ENCODE results near the gene RYR2.
"Not testable (repeated sequence)": the region's sequence is repeated elsewhere in the genome, so short reads cannot be mapped to it uniquely, and the experiment has no call there.

Gene RYR2

DNA sequence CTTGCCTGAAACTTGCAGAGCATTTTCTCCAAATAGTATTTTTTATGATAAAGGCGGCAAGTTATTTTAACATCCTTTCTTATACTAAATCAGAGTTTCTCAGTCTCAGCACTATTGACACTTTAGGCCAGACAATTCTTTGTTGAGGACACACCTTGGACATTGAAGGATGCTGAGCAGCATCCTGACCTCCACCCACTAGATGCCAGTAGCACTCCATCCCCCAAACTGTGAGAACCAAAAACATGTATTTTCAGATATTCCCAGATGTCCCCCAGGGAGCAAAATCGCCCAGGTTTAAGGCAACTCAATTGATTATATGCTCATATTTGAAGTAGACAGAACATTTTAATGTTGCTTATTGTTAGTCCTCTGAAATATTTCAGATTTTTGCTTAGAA, 549.4 kb downstream of the RYR2 start:
- DNase-seq: no peak

GRCh38 chr1:237603036-237603568, 561.1 kb downstream of the RYR2 start:
- not testable (repeated sequence) for DNase-seq

- DNase-seq: no peak
Measured at GRCh38 chr1:237608433-237608832, 566.4 kb downstream of the RYR2 start.

DNA sequence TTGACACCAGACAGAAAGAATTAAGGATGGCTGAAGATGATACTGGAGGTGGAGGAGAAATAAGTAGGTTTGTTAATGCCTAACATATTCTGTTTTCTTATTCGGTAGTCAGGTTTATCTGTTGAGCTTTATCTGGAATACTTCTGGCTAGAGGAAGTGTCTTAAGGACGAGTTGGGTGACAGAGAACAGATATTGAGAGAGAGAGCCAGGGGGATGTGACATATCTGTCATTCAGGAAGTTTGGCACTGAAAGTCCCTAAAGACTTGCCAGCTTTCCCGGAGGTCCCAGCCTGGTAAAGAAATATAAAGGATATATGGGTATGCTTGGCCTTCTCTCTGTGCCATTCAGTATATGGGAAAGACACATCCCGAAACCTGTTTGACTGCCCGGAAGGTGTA, 568.2 kb downstream of the RYR2 start:
- no peak for DNase-seq

DNA sequence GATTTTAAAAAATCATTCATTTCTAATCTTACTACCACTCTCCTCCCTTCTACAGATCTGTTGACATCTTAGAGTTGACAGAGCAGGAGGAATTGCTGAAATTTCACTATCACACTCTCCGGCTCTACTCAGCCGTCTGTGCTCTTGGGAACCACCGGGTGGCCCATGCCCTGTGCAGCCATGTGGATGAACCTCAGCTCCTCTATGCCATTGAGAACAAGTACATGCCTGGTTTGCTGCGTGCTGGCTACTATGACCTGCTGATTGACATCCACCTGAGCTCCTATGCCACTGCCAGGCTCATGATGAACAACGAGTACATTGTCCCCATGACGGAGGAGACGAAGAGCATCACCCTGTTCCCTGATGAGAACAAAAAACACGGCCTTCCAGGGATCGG, 572.0 kb downstream of the RYR2 start:
- DNase-seq: no peak

DNA sequence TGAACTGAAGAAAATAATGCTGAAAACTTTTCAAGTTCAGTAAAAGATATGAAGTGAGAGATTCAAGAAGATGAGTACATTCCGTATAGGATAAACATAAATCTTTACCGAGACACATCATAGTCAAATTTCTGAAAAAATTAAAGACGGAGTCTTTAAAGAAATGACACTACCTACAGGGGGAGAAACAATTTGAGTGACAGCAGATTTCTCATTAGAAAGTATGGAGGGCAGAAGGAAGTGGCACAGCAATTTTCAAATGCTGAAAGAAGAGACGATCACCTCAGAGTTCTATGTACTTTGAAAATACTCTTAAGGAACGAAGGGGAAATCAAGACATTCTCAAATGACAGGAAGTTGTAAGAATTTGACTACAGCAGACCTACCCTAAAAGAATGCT, 577.6 kb downstream of the RYR2 start:
- DNase-seq: no peak

- no peak for DNase-seq
Measured at GRCh38 chr1:237634922-237635321, 592.9 kb downstream of the RYR2 start.

DNA sequence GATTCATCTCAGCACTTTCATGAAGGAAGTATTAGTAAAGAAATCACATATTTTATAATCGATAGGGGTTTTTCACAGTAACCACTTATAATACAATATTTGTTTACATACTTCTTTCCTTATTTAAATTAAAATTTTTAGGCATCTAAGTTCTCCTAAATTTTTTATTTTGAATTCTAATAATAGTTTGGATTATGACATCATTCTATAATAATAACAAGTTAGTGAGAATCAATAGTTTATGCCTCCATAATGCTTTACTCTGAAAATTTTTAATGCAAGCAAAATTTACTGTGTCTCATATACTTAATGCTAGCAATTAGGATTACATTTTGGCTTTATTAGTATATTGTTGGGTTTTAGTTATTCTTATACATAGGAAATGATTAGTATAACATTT, 596.6 kb downstream of the RYR2 start:
- DNase-seq: no peak

DNA sequence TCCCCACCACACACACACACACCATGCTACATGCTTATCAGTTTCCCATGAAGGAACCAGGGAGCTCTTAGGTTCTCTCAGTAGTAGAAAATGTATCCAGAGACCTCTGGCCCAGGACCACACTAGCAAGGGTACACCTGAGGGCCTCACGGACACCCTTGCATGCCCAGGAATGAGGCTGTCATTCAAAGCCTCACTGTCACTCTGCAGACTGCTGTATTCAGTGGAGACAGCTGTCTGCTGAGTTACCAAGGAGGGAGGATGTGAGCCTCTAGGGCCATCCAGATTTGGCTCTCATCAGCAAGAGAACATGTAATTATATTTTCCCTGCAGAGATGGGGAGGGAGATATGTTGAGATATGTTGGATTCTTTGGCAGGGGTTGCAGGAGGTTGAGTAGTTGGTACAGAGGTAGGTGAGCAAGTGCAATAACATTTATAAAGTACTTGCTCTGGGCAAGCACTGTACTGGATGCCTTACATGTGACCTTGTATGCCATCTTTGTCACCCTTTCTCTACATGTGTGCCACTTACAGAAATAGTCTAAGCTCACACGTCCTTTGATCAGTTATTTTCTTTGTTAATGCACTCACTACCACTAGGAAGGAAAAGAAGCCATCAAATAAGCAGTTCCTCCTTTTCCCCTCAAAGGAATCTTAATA, 598.2 kb downstream of the RYR2 start:
- DNase-seq: no peak

DNA sequence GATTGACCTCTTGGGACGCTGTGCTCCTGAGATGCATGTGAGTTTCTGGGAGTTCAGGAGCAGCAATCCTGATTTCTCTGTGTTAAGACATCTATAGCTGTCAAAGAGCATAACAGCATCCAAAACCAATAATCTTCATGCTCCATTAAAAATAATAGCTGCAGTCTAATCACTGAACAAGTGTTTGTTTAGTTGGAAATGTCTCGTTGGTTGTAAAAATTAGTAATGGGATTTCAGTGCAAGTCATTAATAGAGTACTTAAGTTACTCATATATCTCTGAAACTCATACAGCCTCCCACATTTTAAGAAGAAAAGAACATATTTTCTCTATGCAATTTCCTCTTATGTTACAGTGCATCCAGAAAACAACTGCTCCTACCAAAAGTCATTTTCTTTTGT, 599.0 kb downstream of the RYR2 start:
- peak; percentile 24 for DNase-seq

DNA sequence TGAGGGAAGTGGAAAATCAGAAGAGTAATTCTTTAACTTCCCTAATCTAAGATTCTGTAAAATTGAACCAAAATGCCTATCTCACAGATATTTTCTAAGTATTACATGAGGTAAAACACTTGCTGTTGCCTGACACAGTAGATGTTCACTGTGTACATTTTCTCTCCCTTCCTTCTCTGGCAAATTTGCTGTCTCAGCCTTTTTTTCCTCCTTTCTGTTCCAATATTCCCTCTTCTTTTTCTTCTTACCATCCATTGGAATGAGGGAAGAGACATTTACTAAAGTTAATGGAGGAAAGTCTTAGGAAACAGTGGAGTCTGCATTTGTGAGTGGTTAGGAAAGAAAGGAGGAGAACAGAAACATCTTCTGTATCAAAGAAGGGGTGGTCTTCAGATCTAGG, 608.8 kb downstream of the RYR2 start:
- DNase-seq: no peak

- no peak for DNase-seq
Measured at GRCh38 chr1:237655778-237656177, 613.8 kb downstream of the RYR2 start.

DNA sequence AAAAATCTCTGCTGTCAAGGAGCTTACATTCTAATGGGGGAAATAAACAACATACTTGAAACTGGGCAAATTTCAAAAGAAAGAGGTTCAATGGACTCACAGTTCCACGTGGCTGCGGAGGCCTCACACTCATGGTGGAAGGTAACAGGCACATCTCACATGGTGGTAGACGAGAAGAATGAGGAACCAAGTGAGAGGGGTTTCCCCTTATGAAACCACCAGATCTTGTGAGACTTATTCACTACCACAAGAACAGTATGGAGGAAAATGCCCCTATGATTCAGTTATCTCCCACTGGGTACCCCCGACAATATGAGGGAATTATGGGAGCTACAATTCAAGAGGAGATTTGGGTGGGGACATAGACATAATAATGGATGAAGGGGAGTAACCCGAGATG, 622.4 kb downstream of the RYR2 start:
- no peak for DNase-seq

GRCh38 chr1:237670302-237670701, 628.3 kb downstream of the RYR2 start:
- DNase-seq: no peak

- no peak for DNase-seq
Measured at GRCh38 chr1:237671262-237671661, 629.3 kb downstream of the RYR2 start.

DNA sequence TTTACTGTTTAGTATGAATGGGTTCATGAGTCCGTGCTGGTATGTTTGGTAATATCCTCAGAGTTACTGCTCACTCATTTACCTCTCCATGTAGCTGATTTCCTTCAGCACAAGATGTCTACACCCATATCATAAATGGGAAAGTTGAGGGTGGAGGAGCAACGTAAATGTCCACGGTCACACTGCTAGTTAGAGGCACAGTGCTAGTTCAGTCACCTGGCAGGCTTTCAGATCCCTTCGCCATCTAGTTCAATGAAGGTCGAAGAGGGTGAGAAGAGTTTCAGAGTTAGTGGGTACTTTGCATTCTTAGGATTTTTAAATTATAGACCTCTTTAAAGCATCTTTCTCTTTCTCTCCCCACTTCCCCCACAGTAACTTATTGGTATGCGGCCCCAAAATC, 630.0 kb downstream of the RYR2 start:
- no peak for DNase-seq

- DNase-seq: peak; percentile 11
Measured at GRCh38 chr1:237672748-237673147, 630.8 kb downstream of the RYR2 start.

DNA sequence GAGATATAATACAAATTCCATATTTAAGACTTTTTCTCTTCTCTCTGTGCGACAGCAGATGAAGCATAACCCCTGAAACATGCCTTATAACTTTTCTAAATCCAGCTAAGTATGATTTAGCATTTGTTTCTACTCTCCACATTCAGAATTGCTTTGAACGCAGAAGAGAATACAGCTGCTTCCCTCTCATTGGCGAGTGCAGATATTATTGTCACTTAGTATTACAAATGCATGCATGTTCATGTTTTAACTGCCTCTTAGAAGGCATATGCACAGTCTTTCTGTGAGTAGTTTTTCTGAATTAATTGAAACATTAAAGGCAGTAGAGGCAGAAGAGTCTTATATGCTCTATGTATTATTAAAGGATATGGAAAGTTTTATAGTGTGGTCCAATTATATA, 631.6 kb downstream of the RYR2 start:
- no peak for DNase-seq

GRCh38 chr1:237677979-237678378, 636.0 kb downstream of the RYR2 start:
- DNase-seq: peak; percentile 32

DNA sequence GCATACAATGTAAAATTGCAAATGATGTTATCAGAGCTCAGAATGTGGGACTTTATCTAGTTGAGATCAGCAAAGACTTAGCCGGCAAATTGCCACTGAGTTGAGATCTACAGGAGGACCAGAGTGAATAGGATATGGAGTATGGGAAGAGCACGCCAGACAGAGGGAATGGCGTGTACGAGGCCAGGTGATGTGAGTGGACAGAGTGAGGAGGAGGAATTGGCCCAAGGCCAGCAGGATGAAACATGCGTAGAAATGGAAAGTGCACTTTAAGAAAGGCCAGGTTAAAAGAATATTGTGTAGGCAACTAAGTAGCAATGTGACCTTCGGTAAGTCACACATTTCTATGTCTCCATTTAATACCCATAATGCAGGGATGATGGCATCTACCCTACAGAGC, 637.7 kb downstream of the RYR2 start:
- no peak for DNase-seq

- DNase-seq: no peak
Measured at GRCh38 chr1:237681210-237681609, 639.2 kb downstream of the RYR2 start.

DNA sequence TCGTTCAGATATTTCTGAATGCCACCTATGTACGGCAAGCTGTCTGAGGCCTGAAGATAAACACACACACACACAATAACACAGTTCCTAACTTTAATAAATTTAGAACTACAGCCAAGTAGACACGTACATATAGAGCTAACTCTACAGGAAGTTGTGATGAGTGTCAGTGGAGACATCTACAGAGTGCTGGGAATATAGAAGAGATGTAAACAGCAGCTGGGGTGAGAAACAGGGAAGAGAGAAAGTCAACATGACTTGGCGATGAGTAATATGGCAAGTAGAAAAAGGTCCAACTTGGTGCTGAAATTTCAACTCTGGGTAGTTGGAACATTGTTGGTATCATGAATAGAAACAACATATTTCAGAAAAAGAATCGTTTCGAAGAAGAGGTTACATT, 642.3 kb downstream of the RYR2 start:
- no peak for DNase-seq

DNA sequence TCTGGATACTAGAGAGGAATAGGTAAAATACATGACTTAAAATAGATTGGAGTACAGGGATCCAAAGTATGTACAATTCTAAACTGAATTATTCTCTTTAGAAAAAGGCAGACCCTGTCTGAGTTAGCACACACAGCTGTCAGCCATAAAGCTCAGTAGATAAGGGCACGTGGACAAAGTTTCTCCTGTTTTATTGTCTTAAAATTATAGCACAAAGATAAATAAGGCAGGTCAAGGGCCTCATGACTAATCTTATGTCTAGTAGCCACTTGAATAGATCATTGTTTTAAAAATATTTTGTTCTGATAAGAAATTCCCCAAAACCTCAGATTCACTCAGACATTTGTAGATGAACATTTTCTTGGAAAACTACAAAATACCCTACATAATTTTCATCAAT, 643.6 kb downstream of the RYR2 start:
- no peak for DNase-seq

- no peak for DNase-seq
Measured at GRCh38 chr1:237687804-237688203, 645.8 kb downstream of the RYR2 start.

GRCh38 chr1:237690656-237691055, 648.7 kb downstream of the RYR2 start:
- no peak for DNase-seq
